LNCAP (cell line): ENCODE data around the gene PPP2R2D.

Source experiments
- CTCF ChIP-seq: fragments of 450-650 bp; IDR thresholded peaks from 2 replicates; pipeline ENCODE4 v1.5.1; 2017; ENCODE audit warnings: mild to moderate bottlenecking

The PPP2R2D gene

GRCh38 chr10:131899695-131900349 lies 986 bp upstream of the PPP2R2D start:
- TF ChIP-seq CTCF = no peak

GRCh38 chr10:131901181-131901829 lies 497 bp downstream of the PPP2R2D start:
- TF ChIP-seq CTCF = no peak

GRCh38 chr10:131902211-131902610 lies 1.4 kb downstream of the PPP2R2D start:
- no peak for TF ChIP-seq CTCF

GRCh38 chr10:131902691-131903090 lies 1.9 kb downstream of the PPP2R2D start:
- TF ChIP-seq CTCF = no peak

GRCh38 chr10:131905267-131905571 lies 4.4 kb downstream of the PPP2R2D start:
- no peak for TF ChIP-seq CTCF

GRCh38 chr10:131905603-131906268 lies 4.9 kb downstream of the PPP2R2D start:
- TF ChIP-seq CTCF = no peak

GRCh38 chr10:131906269-131906639 lies 5.4 kb downstream of the PPP2R2D start:
- no peak for TF ChIP-seq CTCF
